Activated T-helper 9 cell treated with anti-CD3 and anti-CD28 coated beads, Interleukin-2, amount 50 U/mL, for 16 hours (primary cell): ENCODE measurements around the gene JDP2.

ENCODE experiments used
- DNase-seq: peaks from one replicate; pipeline ENCODE4 v3.0.0-alpha.2; 2020; ENCODE audit warnings: low read depth

JDP2 gene

GRCh38 chr14:75484711-75485429 lies 57.0 kb downstream of the JDP2 start:
- no peak for DNase-seq

- DNase-seq: no peak
Observed at GRCh38 chr14:75486318-75486717, 58.5 kb downstream of the JDP2 start.

GRCh38 chr14:75487155-75487671 lies 59.4 kb downstream of the JDP2 start:
- DNase-seq: no peak

- no peak for DNase-seq
Observed at GRCh38 chr14:75489480-75489837, 61.6 kb downstream of the JDP2 start.

GRCh38 chr14:75491376-75491978 lies 63.7 kb downstream of the JDP2 start:
- no peak for DNase-seq

- DNase-seq: no peak
Observed at GRCh38 chr14:75492832-75493591, 65.2 kb downstream of the JDP2 start.

- DNase-seq: no peak
Observed at GRCh38 chr14:75493592-75494087, 65.8 kb downstream of the JDP2 start.

GRCh38 chr14:75494896-75495295 lies 67.1 kb downstream of the JDP2 start:
- no peak for DNase-seq

GRCh38 chr14:75495399-75495798 lies 67.6 kb downstream of the JDP2 start:
- DNase-seq: no peak

GRCh38 chr14:75495882-75496281 lies 68.1 kb downstream of the JDP2 start:
- DNase-seq: no peak

GRCh38 chr14:75496755-75497154 lies 68.9 kb downstream of the JDP2 start:
- DNase-seq: no peak

GRCh38 chr14:75497191-75497590 lies 69.4 kb downstream of the JDP2 start:
- no peak for DNase-seq

- DNase-seq: no peak
Observed at GRCh38 chr14:75497701-75498100, 69.9 kb downstream of the JDP2 start.

- no peak for DNase-seq
Observed at GRCh38 chr14:75499084-75499875, 71.5 kb downstream of the JDP2 start.

GRCh38 chr14:75501080-75501479 lies 73.3 kb downstream of the JDP2 start:
- DNase-seq: no peak

GRCh38 chr14:75504411-75504810 lies 76.6 kb downstream of the JDP2 start:
- no peak for DNase-seq

- no peak for DNase-seq
Observed at GRCh38 chr14:75506930-75507329, 79.1 kb downstream of the JDP2 start.

GRCh38 chr14:75510547-75510946 lies 82.7 kb downstream of the JDP2 start:
- no peak for DNase-seq

- no peak for DNase-seq
Observed at GRCh38 chr14:75511201-75511600, 83.4 kb downstream of the JDP2 start.

GRCh38 chr14:75513911-75514672 lies 86.3 kb downstream of the JDP2 start:
- DNase-seq: no peak
